ENCODE data around the gene WBP2.
"Not testable (repeated sequence)": the region's sequence is repeated elsewhere in the genome, so short reads cannot be mapped to it uniquely, and the experiment has no call there.

WBP2 gene

DNA sequence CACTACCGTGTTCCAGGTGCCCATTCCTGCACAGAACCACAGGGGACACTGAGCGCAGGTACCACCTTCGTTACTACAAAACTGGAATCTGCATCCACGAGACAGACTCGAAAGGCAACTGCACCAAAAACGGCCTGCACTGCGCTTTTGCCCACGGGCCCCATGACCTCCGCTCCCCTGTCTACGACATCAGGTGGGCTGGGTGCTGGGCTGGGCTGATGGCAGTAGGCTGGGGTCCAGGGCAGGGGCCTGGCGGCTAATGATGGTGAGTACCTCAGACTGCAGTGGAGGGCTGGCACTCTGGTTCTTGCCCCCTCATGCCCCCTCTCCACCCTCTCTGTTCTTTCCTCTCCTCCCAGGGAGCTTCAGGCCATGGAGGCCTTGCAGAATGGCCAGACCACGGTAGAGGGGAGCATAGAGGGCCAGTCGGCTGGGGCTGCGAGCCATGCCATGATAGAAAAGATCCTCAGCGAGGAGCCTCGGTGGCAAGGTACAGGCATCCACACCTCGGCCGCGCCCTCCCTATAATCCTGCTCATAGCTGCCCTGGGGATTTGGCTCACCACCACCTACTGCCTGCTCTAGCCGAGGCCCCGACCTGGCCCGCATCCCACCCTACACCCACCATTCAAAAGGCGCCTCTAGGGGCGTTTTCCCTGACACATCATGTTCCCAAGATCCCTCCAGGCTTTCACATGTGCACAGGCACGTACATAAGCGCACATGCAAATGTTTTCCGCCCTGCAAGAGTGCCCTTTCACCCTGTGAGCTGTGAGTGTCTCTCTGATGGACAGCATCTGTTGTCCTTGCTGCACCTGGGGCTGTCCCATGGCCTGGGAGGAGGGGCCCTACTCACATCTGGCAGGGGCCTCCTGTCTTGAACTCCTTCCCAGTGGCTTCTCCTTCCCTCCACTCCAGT is 42.8 kb downstream of the WBP2 start:
- DNase-seq: no peak

DNA sequence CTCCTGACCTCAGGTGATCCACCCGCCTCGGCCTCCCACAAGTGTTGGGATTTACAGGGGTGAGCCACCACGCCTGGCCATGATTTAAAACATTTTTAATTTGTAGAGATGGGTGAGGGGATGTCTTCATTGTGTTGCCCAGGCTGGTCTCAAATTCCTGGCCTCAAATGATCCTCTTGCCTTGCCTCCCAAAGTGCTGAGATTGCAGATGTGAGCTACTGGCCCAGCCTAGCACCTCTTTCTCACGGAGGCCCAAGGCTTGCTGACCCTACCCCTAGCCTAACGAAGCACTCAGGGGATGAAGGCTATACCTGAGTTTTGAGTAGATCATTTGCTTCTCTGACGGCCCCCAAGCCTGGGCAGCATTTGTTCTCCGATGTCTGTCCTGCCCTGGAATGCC is 44.0 kb downstream of the WBP2 start:
- no peak for DNase-seq

DNA sequence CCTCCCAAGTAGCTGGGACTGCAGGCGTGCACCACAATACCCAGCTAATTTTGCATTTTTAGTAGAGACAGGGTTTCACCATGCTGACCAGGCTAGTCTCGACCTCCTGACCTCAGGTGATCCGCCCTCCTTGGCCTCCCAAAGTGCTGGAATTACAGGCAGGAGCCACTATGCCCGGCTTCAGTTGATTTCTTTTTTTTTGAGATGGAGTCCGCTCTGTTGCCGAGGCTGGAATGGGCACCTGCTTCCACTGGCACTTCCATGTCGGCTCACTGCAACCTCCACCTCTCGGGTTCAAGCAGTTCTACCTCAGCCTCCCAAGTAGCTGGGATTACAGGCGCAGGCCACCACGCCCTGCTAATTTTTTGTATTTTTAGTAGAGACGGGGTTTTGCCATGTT is 44.4 kb downstream of the WBP2 start:
- DNase-seq: not testable (repeated sequence)

DNA sequence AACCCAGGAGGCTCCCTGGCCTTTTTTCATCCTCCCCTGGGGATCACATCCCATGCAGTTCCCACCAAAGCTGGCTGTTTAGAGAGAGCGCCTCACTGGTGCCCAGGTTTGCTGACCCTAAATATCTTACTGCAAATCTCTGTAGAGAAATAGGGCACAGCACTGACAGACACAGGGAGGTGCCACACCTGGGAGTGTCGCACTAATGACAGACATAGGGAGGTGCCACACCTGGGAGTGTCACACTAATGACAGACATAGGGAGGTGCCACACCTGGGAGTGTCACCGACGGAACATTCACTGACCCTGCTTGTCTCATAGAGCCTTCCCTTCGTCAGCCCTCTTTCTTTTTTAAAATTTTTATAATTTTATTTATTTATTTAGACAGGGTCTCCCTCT is 44.9 kb downstream of the WBP2 start:
- DNase-seq: no peak

DNA sequence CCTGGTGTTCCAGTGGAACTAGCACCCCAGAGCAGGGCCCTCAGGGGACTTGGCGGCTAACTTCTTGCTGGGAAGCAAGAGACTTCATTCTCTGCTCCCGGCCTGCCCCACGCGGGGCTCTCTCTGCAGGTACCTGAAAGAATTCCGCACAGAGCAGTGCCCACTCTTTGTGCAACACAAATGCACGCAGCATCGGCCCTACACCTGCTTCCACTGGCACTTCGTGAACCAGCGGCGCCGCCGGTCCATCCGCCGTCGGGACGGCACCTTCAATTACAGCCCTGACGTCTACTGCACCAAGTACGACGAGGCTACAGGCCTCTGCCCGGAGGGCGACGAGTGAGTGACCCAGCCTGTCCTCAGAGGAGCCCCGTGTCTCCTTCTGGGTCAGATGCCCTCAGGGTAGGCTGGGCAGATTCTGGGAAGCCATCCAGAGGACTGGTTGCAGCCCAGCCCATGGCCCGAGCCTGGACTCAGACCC is 45.5 kb downstream of the WBP2 start:
- no peak for DNase-seq

DNA sequence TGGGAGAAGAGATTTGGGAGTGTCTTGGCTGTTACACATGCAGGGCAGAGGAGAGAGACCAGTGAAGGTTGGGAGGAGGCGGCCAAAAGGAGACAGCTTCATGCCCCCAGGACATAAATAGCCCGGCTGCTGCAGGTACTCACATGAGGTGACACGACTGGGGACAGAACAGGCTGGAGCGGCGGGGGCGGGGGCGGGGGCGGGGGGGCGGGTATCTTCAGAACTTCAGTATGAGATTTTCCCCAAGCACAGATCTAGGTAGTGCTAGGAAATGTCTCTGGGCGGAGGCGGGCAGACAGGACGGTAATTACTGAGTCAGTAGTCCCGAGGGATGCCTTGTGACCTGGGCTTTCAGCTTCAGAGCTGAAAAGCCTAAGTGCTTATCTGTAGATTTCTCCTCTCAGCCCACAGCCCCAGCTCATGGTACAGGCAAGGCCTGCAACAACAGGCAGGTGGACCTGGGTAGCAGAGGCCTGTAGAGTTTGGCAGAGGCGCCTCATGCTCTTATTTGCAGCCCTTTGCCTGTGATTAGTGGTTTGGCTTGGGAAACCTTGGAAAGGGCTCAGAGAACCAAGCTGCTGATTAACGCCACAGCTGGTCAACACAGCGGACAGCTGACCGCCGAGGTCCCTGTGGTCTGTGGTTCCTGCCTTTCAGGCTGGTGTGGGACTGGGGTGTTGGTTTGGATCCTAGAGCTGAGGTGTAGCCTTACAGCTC is 46.1 kb downstream of the WBP2 start:
- DNase-seq: no peak

DNA sequence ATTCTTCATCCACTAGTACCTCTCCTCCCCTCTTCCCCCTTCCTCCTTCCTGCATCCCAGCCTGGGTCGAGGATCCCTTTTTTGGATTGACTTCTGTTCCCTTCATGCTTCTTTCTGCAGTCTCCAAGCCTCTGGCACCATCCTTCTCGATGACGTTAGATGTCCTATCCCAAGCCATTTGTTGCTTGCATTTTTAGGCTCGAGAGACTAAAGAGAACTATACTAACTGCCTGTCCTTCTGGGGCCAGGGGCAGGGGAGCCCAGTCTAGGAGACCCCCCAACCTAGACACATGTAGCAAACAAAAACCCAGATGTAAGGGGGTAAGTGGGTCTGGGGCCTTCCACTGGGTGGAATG is 46.6 kb downstream of the WBP2 start:
- no peak for DNase-seq

DNA sequence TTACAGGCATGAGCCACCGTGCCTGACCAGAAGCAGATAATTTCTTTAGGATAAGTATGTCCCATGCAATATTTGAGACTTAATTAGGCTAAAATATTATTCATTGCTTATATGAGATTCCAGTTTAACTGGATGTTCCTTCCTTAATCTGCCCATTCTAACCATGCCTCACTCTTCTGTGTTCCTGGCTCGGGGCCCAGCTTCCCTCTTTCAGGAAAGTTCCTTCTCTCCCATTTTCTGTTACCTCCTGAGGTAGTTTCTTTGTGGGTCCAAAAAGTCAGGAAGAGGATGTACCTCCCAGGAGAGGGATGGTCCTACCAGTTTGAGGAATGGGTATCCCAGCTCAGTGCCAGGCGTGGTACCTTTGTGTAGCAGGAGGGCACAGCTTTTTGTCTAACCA is 47.3 kb downstream of the WBP2 start:
- no peak for DNase-seq

DNA sequence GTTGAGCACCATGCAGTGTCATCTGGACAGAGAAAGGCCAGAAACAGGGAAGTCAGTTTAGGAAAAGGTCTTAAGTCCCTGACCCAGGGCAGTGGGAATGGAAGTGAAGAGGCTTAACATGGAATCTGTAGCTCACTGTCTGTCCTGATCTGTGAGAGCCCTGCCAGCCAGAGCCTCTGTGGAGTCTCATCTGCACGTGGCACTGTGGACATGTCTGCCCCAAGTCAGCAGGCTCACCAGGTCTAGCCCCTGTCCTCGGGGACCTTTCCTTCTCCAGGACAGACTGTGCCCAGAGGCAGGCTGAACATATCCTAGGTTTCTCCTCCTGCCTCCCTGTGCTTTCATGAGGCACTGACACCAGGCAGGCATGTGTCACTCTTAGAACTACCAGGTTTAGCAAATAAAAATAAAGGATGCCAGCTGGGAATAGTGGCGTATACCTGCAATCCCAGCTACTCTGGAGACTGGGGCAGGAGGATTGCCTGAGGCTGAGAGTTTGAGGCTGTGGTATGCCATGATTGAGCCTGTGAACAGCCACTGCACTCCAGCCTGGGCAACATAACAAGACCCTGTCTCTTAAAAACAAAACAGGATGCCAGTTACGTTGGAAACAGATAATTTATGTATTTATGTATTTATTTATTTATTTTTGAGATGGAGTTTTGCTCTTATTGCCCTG is 48.2 kb downstream of the WBP2 start:
- DNase-seq: no peak

DNA sequence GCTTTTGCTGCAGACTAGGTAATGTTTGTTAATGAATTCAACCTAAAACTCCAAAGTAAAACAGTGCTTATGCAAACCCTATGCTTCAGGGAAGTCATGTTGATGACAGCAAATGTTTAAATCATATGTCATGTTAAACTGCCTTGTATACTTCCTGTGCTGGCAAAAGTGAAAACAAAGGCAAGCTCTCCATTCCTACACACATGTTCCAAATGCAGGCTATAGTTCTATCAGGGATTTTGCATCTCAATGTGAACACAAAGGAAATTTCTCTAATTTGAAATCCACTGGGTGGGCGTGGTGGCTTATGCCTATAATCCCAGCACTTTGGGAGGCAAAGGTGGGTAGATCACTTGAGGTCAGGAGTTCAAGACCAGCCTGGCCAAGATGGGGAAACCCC is 51.3 kb downstream of the WBP2 start:
- DNase-seq: no peak

DNA sequence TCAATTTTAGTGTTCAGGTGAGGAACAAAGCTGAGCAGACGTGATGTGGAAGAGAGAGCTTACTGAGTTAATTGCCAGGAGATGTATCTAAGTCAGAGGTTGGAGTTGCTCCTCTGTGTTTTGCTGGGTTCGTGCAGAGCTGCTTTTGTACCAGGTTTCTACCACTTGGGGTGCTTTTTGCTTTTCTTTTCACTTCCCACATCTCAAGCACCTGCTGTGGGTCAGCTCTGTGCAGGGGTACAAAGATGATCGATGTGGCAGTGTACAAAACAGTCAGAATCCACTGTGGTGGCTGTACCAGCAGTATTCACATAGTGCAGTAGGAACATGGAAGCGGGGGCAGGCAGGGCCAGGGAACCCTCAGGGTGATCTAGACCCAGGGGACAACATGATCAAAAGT is 55.7 kb downstream of the WBP2 start:
- no peak for DNase-seq

DNA sequence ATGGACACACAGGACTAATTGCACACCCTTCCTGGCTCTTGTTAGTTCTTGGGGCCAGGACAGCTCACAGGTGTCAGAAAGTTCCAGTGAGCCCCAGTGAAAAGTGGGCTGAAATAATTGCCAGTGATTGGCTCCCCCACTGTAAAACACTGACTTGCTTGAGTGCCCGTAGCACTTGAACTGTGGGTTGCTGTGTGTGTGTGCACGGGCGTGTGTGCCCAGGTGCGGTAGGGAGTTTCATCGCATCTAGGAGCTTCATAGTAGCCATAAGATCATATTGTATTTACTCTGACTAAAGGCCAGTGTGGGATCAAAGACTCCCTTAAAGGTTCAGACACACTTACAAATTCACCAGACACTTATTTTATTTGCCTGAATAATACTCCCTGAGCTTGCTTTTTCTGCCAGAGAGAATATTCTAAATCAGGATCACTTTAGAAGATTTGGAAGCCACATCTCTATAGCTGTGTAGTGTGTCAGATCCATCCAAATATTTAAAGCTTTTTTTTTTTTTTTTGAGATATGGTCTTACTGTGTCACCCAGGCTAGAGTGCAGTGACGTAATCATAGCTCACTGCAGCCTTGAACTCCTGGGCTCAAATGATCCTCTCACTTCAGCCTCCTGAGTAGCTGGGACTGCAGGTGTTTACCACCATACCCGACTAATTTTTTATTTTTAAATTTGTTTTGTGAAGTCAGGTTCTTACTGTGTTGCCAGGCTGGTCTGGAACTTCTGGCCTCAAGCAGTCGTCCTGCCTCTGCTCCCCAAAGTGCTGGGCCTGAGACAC is 59.1 kb downstream of the WBP2 start:
- no peak for DNase-seq

Data from CD4-positive, alpha-beta T cell treated with Interleukin-21 for 1 hour (primary cell).